ENCODE results near the gene TMEFF2. TPM values are rescaled to one million over a fixed set of nuclear protein-coding genes. Genes with fewer than 3 reads are reported as not detected.

TMEFF2 gene
- total and polyA plus RNA-seq, 10 of the 15 experiments (the other 5 are each of a cell fraction or from before 2014, with no cell fraction given) = not detected

DNA sequence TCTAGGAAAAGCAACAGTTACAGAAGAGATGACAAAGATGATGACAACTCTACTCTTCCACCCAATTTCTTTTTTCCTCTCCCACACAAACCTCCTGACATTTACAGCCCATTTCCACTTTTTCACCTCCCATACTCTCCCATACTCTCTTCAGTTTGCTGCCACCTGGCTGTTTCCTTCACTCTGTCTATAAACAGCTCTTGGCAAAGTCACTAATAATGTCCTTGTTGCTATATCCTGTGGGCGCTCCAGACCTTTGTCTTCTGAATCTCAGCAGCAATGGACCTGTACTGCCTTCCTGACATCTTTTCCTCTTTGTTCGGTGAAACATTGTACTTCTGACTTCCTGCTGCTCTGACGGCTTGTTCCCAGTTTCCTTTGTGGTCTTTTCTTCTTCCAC, 287.2 kb downstream of the TMEFF2 start:
- Histone ChIP-seq H3K27ac (ENCODE audit: control insufficient read depth, insufficient read depth) (no peak overlapping the region), H3K4me2 (ENCODE audit: control insufficient read depth, insufficient read depth) (no peak overlapping the region), H3K27me3 (replicated peaks in 1 of 2; ENCODE audit: control insufficient read depth in 2 of 2, insufficient read depth in 2 of 2, low read length in 1 of 2) (no peaks in the 10 kb centered on the region; a peak in 1 of 4 replicates), H3K36me3 (ENCODE audit: control insufficient read depth in 2 of 2, insufficient read depth in 2 of 2, low read length in 1 of 2) (no peaks in the 10 kb centered on the region), H3K4me3 (no peak overlapping the region), H2AFZ (ENCODE audit: control insufficient read depth, low read depth, low read length) (no peak overlapping the region), H3K9ac (ENCODE audit: control insufficient read depth, insufficient read depth, low read length) (no peak overlapping the region), H3K9me3 (replicated peaks; ENCODE audit: control insufficient read depth, insufficient read depth, low read length) (no peaks in the 10 kb centered on the region), H3K4me1 (ENCODE audit: control insufficient read depth, insufficient read depth, low read length) (no peaks in the 10 kb centered on the region), H3K79me2 (ENCODE audit: control insufficient read depth, insufficient read depth, low read length) (no peaks in the 10 kb centered on the region), H4K20me1 (ENCODE audit: control insufficient read depth, insufficient read depth) (no peaks in the 10 kb centered on the region)
- ChIA-PET CTCF (interaction anchor here (0.6 to 1.3 kb wide), 3 partner anchors 9 to 1441 kb away, joined by 3 to 5 read pairs (median 3); no protein-coding TSS in a partner anchor), RAD21 (ENCODE audit: unreplicated experiment) (no interaction called here), SMC1A (ENCODE audit: uncharacterized antibody, unreplicated experiment) (interaction anchor here (1.0 to 1.6 kb wide), 2 partner anchors 38 to 244 kb away, joined by 3 read pairs; no protein-coding TSS in a partner anchor), POLR2A (no interaction called here)
- ATAC-seq = 0 out of 3 replicates have a peak, but pooled peaks have one; percentile 25
- no peak for FAIRE-seq
- no TSS peak for BruUV-seq (replicated peaks)
- no peak for DNase-seq (ENCODE audit: low read depth, low spot score)
- in situ Hi-C loops (cut with MboI) (no loop called here), intact Hi-C loops (cut with micrococcal nuclease; ENCODE audit: unreplicated experiment) (no loop called here)
- no peak for TF ChIP-seq FOS (IDR thresholded peaks at IDR 0.05; ENCODE audit: borderline replicate concordance, extremely low read depth, insufficient read length)
- no peak for TF ChIP-seq YY1 (IDR thresholded peaks at IDR 0.05; ENCODE audit: low read depth, low read length)
- no peak for TF ChIP-seq NFYA (IDR thresholded peaks at IDR 0.05; ENCODE audit: borderline replicate concordance, low read depth, low read length)
- TF ChIP-seq HDGF (IDR thresholded peaks at IDR 0.05) = no peak
- TF ChIP-seq KLF5 (IDR thresholded peaks at IDR 0.05; ENCODE audit: partially characterized antibody) = no peak
- WGBS (ENCODE audit: insufficient coverage, insufficient replicate concordance, low lambda C conversion rate, missing lambda C conversion rate) = 51% methylated on average over 3 of the region's 3 CpGs

DNA sequence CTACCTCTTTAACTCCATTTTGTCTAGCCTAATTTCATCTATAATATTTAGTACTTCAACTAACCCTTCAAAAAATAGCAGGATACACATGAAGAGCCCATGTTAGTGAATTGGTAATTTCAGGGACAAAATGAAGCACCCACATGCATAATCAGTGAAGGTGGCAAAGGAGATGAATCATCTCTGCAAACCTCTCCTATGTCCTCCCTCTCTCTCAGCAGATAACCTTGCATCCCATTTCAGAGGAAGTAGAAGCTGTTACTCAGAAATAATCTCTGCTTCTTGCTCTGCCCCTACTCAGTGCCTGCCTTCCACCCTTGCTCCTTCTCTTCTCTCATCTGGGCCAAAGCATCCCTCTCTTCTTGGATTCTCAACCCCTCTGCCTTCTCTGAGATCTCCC, 287.6 kb downstream of the TMEFF2 start:
- in situ Hi-C loops (cut with MboI) = no loop called here
- H3K79me2 ChIP-seq (ENCODE audit: control insufficient read depth, insufficient read depth, low read length) = no peaks in the 10 kb centered on the region
- H3K4me1 ChIP-seq (ENCODE audit: control insufficient read depth, insufficient read depth, low read length) = no peaks in the 10 kb centered on the region
- ATAC-seq = 0 out of 3 replicates have a peak, but pooled peaks have one; percentile 21
- H3K4me2 ChIP-seq (ENCODE audit: control insufficient read depth, insufficient read depth) = no peak overlapping the region
- no peaks in the 10 kb centered on the region for H3K36me3 ChIP-seq (ENCODE audit: control insufficient read depth in 2 of 2, insufficient read depth in 2 of 2, low read length in 1 of 2)
- no peak overlapping the region for H2AFZ ChIP-seq (ENCODE audit: control insufficient read depth, low read depth, low read length)
- TF ChIP-seq HDAC2 (IDR thresholded peaks at IDR 0.05) (no peak), SIX5 (IDR thresholded peaks at IDR 0.05; ENCODE audit: low read depth, low read length, severe bottlenecking) (no peak), ZNF274 (IDR thresholded peaks at IDR 0.05; ENCODE audit: insufficient read depth, insufficient read length) (no peak), SP1 (IDR thresholded peaks at IDR 0.05; ENCODE audit: low read depth, low read length) (no peak)
- no TSS peak for BruUV-seq (replicated peaks)
- no peaks in the 10 kb centered on the region; a peak in 1 of 4 replicates for H3K27me3 ChIP-seq (replicated peaks in 1 of 2; ENCODE audit: control insufficient read depth in 2 of 2, insufficient read depth in 2 of 2, low read length in 1 of 2)
- ChIA-PET RAD21 (ENCODE audit: unreplicated experiment) (no interaction called here), SMC1A (ENCODE audit: uncharacterized antibody, unreplicated experiment) (interaction anchor here (0.7 to 1.6 kb wide), 4 partner anchors 25 to 245 kb away, joined by 3 read pairs; no protein-coding TSS in a partner anchor), POLR2A (interaction anchor here (0.6 kb wide), 1 partner anchor 33 kb away, joined by 7 read pairs; no protein-coding TSS in a partner anchor), CTCF (interaction anchor here (1.2 to 1.3 kb wide), 2 partner anchors 9 to 255 kb away, joined by 3 to 5 read pairs; no protein-coding TSS in a partner anchor)
- no peaks in the 10 kb centered on the region for H3K9me3 ChIP-seq (replicated peaks; ENCODE audit: control insufficient read depth, insufficient read depth, low read length)
- H3K27ac ChIP-seq (ENCODE audit: control insufficient read depth, insufficient read depth) = no peak overlapping the region
- H3K4me3 ChIP-seq = no peak overlapping the region
- no peaks in the 10 kb centered on the region for H4K20me1 ChIP-seq (ENCODE audit: control insufficient read depth, insufficient read depth)
- FAIRE-seq = no peak
- intact Hi-C loops (cut with micrococcal nuclease; ENCODE audit: unreplicated experiment) = no loop called here
- no peak for DNase-seq (ENCODE audit: low read depth, low spot score)
- no peak overlapping the region for H3K9ac ChIP-seq (ENCODE audit: control insufficient read depth, insufficient read depth, low read length)
